ENCODE measurements around the gene FKBP14. TPM values are rescaled to one million over a fixed set of nuclear protein-coding genes. Genes with fewer than 3 reads are reported as not detected.
"Not testable (repeated sequence)": the region's sequence is repeated elsewhere in the genome, so short reads cannot be mapped to it uniquely, and the experiment has no call there.

FKBP14 gene
- total RNA-seq, 1 experiment from 2014 or later = 29.8 TPM

DNA sequence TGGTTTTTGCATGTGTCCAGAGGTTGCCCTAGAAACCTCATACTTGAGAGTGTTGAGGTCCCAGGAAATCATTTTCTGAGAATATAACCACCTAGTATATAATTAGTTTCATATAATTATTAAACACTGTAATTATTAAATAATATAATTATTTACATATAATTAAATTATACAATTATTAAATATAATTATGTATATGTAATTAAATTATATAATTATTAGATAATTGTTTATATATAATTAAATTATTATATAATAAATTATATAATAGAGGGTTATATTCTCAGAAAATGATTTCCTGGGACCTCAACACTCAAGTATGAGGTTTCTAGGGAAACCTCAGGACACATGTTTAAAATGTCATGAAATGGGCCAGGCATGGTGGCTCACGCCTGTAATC lies 64.5 kb downstream of the FKBP14 start:
- POLR2A ChIA-PET (ENCODE audit: unreplicated experiment) = no interaction called here
- H3K4me2 ChIP-seq = no peak overlapping the region
- intact Hi-C loops (cut with micrococcal nuclease; ENCODE audit: unreplicated experiment) = no loop called here
- CTCF ChIA-PET = no interaction called here
- no peaks in the 10 kb centered on the region for H3F3A ChIP-seq (ENCODE audit: insufficient read depth, low read depth)
- H3K9me3 ChIP-seq (ENCODE audit: insufficient read depth, low read depth) = no peaks in the 10 kb centered on the region
- 0 out of 2 replicates have a peak, but pooled peaks cover 4% of the 10 kb centered on the region for H3K36me3 ChIP-seq (ENCODE audit: low read depth)
- H3K4me1 ChIP-seq (replicated peaks; ENCODE audit: insufficient read depth) = no peaks in the 10 kb centered on the region
- no peak for DNase-seq
- no peaks in the 10 kb centered on the region for H3K9me2 ChIP-seq (ENCODE audit: insufficient read depth)
- BruUV-seq (replicated peaks) = no TSS peak
- TF ChIP-seq, protein P1, sequence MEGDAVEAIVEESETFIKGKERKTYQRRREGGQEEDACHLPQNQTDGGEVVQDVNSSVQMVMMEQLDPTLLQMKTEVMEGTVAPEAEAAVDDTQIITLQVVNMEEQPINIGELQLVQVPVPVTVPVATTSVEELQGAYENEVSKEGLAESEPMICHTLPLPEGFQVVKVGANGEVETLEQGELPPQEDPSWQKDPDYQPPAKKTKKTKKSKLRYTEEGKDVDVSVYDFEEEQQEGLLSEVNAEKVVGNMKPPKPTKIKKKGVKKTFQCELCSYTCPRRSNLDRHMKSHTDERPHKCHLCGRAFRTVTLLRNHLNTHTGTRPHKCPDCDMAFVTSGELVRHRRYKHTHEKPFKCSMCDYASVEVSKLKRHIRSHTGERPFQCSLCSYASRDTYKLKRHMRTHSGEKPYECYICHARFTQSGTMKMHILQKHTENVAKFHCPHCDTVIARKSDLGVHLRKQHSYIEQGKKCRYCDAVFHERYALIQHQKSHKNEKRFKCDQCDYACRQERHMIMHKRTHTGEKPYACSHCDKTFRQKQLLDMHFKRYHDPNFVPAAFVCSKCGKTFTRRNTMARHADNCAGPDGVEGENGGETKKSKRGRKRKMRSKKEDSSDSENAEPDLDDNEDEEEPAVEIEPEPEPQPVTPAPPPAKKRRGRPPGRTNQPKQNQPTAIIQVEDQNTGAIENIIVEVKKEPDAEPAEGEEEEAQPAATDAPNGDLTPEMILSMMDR (conservative IDR thresholded peaks at IDR 0.05) = no peak
- no peak for TF ChIP-seq EZH2 (IDR thresholded peaks at IDR 0.05; ENCODE audit: low read depth)
- H3K4me3 ChIP-seq = no peak overlapping the region
- no peak overlapping the region for H2AFZ ChIP-seq
- no peaks in the 10 kb centered on the region for H3K79me2 ChIP-seq (ENCODE audit: low read depth)
- no peak overlapping the region for H3K27ac ChIP-seq
- no peaks in the 10 kb centered on the region; the same call in 1 of the 2 replicates for H4K20me1 ChIP-seq (ENCODE audit: insufficient read depth)
- H3K27me3 ChIP-seq (ENCODE audit: insufficient read depth, low read depth) = no peaks in the 10 kb centered on the region

DNA sequence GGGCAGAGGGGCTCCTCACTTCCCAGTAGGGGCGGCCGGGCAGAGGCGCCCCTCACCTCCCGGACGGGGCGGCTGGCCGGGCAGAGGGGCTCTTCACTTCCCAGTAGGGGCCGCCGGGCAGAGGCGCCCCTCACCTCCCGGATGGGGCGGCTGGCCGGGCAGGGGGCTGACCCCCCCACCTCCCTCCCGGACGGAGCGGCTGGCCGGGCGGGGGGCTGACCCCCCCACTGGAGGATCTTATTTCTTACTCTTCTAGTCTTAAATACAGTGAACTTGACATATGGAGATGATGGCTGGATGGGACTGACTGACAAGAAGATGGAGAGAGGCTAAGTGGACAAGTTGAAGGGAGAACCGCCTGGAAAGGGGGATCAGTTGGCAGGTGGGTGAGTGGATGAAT lies 64.9 kb downstream of the FKBP14 start:
- POLR2A ChIA-PET (ENCODE audit: unreplicated experiment); H3K4me2 ChIP-seq; DNase-seq; H3K36me3 ChIP-seq (ENCODE audit: low read depth); H3K4me3 ChIP-seq; H3K9me2 ChIP-seq (ENCODE audit: insufficient read depth); intact Hi-C loops (cut with micrococcal nuclease; ENCODE audit: unreplicated experiment); H3K4me1 ChIP-seq (replicated peaks; ENCODE audit: insufficient read depth); CTCF ChIA-PET; H3K9me3 ChIP-seq (ENCODE audit: insufficient read depth, low read depth); H3K79me2 ChIP-seq (ENCODE audit: low read depth); H3K27me3 ChIP-seq (ENCODE audit: insufficient read depth, low read depth); H3K27ac ChIP-seq; H4K20me1 ChIP-seq (ENCODE audit: insufficient read depth); BruUV-seq (replicated peaks); H3F3A ChIP-seq (ENCODE audit: insufficient read depth, low read depth); H2AFZ ChIP-seq: not testable (repeated sequence)

Other genes starting within 250 kb of the FKBP14 start
- gene WIPF3, start 220.2 kb downstream of the FKBP14 start, total RNA-seq (2021) = 0.25 and 0.26 TPM in 2 replicates
- gene SCRN1, start 36.9 kb downstream of the FKBP14 start, total RNA-seq (2021) = 94.4 and 97.5 TPM in 2 replicates
- 23.0 and 29.6 TPM in 2 replicates for gene PLEKHA8, start 1.7 kb upstream of the FKBP14 start, total RNA-seq (2021)
- 21.6 and 23.1 TPM in 2 replicates for gene MTURN, start 108.3 kb upstream of the FKBP14 start, total RNA-seq (2021)